Natural killer cell treated with Interleukin-12 subunit alpha and Interleukin-12 subunit beta and Interleukin-15 and Interleukin-18, amount 100 ng/mL, for 72 hours (primary cell): Measurements from ENCODE around the gene GALNT2. TPM values are rescaled to one million over a fixed set of nuclear protein-coding genes. Genes with fewer than 3 reads are reported as not detected.
A peak's percentile ranks its signal among the peaks of the same experiment; 100 is the strongest.

Source experiments
- ATAC-seq, 2 donors: fragments of 150-1000 bp; cut with Tn5 transposase in 1 of 2; sonication (Bioruptor Pico), chemical (Tn5 transposase) in 1 of 2; 2 replicates each; pipeline ENCODE4 v1.10.0; 2021
- DNase-seq: peaks from one replicate; pipeline ENCODE4 v3.0.0; 2022; ENCODE audit warnings: low spot score
- H3K27ac Mint-ChIP-seq, 2 donors: 1 replicate in 1 of 2; 2 replicates in 1 of 2; pipeline ENCODE4 v1.8.0; 2022; ENCODE audit warnings: mixed read lengths in 2 of 2, mild to moderate bottlenecking in 1 of 2, moderate library complexity in 1 of 2
- H3K27me3 Mint-ChIP-seq, 2 donors: 1 replicate in 1 of 2; 2 replicates in 1 of 2; pipeline ENCODE4 v1.8.0; 2022; ENCODE audit warnings: mixed read lengths in 2 of 2
- H3K36me3 Mint-ChIP-seq: one replicate; pipeline ENCODE4 v1.8.0; 2022; ENCODE audit warnings: mixed read lengths
- H3K4me1 Mint-ChIP-seq, 2 donors: 1 replicate in 1 of 2; 2 replicates in 1 of 2; pipeline ENCODE4 v1.8.0; 2022; ENCODE audit warnings: low read depth in 2 of 2, mixed read lengths in 2 of 2, mild to moderate bottlenecking in 1 of 2
- H3K4me3 Mint-ChIP-seq: one replicate; pipeline ENCODE4 v1.8.0; 2022; ENCODE audit warnings: mixed read lengths
- H3K9me3 Mint-ChIP-seq: 2 replicates; pipeline ENCODE4 v1.8.0; 2022; ENCODE audit warnings: mixed read lengths
- total RNA-seq, 2 donors: library from RNA; stranded (reverse); gene quantifications; one replicate each; pipeline ENCODE4 v1.2.3, GENCODE V29; 2022

Gene GALNT2
- total RNA-seq, 2 donors from 2014 or later = 37.7 to 51.5 TPM

DNA sequence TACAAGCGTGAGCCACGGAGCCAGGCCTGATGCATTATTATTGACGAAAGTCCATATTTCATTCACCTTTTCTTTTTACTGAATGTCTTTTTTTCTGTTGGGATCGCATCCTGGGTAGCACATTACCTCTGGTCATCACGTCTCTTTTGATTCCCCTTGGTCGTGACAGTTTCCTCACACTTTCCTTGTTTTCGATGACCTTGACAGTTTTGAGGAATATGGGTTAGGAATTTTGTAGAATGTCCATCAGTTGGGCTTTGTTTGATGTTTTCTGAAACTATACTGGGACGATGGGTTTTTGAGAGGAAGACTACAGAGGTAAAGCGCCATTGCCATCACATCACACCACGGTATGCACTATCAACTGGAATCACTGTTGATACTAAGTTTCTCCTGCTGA lies 26.6 kb upstream of the GALNT2 start:
- ATAC-seq = no peak
- peaks cover 4 to 10% of the 10 kb centered on the region in 2 donors for H3K4me1 Mint-ChIP-seq
- H3K4me3 Mint-ChIP-seq = no peak overlapping the region

DNA sequence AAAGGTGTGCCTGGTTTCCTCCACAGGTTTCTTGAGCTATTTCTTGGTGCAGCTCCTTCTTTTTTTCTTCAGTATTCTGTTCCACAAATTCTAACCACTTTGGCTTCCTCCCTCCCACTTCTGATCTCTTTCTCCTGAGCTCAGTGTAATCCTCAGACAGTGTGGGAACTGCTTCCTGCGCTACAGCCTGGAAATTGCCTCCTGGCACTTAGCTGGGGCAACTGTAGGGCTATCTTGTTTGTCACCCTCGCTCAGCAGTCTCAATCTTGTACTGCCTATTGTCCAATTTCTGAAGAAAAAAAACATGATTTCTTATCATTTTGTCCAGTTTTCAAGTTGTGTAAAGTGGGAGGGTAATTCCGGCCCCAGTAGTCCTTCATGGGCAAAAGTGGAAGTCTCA lies 24.0 kb upstream of the GALNT2 start:
- no peak overlapping the region for H3K27ac Mint-ChIP-seq
- ATAC-seq (no peak), DNase-seq (no peak)
- no peak overlapping the region for H3K4me3 Mint-ChIP-seq
- no peaks in the 10 kb centered on the region for H3K9me3 Mint-ChIP-seq
- H3K4me1 Mint-ChIP-seq = peaks cover 0 to 2% of the 10 kb centered on the region in 2 donors
- H3K27me3 Mint-ChIP-seq = peaks cover 35 to 60% of the 10 kb centered on the region in 2 donors
- H3K36me3 Mint-ChIP-seq = no peaks in the 10 kb centered on the region

More for the DNA sequence above, 26.6 kb upstream of the GALNT2 start:
- no peak overlapping the region for H3K27ac Mint-ChIP-seq
- H3K36me3 Mint-ChIP-seq = peaks cover 10% of the 10 kb centered on the region
- DNase-seq = no peak
- H3K27me3 Mint-ChIP-seq = peaks cover 33 to 49% of the 10 kb centered on the region in 2 donors
- no peaks in the 10 kb centered on the region for H3K9me3 Mint-ChIP-seq

DNA sequence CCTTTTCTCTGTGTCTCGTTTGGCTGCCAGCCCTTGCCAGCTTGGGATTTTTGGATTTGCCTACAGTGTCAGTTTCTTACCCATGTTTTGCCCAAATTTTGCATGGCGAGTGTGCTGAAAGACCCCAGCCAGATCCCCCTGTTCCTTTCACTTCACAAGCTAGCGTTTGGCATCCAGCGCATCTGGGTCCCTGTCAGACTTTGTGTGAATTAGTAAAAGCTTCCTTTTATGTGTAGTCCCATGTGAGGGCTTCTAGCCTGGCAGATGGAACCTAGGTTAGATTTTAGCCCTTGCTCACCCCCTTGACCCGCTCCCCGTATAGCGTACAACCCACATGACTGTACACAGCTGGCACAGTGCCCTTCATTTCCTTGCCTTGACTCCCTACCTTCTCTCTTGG lies 22.3 kb upstream of the GALNT2 start:
- ATAC-seq (no peak), DNase-seq (no peak)
- Mint-ChIP-seq H3K4me1 (no peaks in the 10 kb centered on the region), H3K4me3 (no peak overlapping the region), H3K9me3 (no peaks in the 10 kb centered on the region), H3K27ac (no peak overlapping the region), H3K27me3 (peaks cover 34 to 54% of the 10 kb centered on the region in 2 donors), H3K36me3 (no peaks in the 10 kb centered on the region)

DNA sequence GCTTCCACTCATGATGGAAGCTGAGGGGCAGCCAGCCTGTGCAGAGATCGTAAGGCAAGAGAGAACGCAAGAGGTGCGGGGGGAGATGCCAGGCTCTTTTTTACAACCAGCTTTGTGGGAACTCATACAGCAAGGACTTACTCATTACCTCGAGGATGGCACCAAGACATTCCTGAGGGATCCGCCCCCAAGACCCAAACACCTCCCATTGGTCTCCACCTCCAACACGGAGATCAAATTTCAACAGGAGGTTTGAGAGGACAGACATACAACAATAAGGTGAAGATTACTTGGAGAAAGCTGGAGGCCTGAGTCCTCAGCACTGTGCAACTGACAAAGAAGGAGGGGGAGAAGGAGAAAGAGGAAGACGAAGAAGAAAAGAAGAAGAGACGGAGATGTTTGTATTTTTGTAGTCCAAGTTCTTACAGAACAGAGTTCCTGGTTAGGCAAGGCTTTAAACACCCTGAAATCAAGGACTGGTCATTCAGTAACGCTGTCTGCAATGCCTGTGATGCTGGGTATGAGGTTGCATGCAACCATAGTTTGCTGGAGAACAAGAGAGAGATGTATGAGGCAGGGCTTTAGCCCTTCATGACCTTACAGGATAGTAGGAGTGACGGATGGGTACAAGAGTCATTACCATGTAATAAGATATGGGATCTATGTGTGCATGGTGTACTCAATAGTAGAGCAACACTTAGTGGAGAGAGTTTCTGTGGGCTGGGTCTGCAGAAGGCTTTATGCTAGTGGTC lies 19.7 kb upstream of the GALNT2 start:
- no peaks in the 10 kb centered on the region for H3K9me3 Mint-ChIP-seq
- peaks cover 4 to 5% of the 10 kb centered on the region in 2 donors for H3K4me1 Mint-ChIP-seq
- no peak overlapping the region for H3K27ac Mint-ChIP-seq
- no peaks in the 10 kb centered on the region for H3K36me3 Mint-ChIP-seq
- DNase-seq = no peak
- H3K4me3 Mint-ChIP-seq = no peak overlapping the region
- ATAC-seq = no peak
- peaks cover 29 to 46% of the 10 kb centered on the region in 2 donors for H3K27me3 Mint-ChIP-seq

DNA sequence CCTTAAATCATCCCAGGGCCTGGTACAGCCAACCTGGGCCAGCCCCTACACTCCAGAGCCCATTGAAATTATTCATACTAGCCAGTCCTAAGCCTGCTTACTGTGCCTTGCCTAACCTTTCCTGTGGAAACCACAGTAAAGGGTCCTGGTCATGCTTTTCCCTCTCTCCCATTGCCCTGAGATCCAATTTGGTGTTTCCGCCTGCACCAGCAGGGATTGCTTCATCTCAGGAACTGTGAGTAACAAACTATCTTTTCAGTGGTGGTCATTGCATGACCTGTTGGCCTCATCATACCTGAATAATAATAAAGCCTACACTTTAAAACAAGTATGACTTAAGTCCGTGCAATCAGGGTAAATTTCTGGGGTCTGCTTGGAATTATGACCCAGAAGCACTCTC lies 18.7 kb upstream of the GALNT2 start:
- Mint-ChIP-seq H3K36me3 (no peaks in the 10 kb centered on the region), H3K4me1 (peaks cover 4 to 5% of the 10 kb centered on the region in 2 donors), H3K27me3 (peaks cover 23 to 36% of the 10 kb centered on the region in 2 donors), H3K9me3 (no peaks in the 10 kb centered on the region), H3K4me3 (no peak overlapping the region), H3K27ac (no peak overlapping the region)
- DNase-seq (no peak), ATAC-seq (no peak)

DNA sequence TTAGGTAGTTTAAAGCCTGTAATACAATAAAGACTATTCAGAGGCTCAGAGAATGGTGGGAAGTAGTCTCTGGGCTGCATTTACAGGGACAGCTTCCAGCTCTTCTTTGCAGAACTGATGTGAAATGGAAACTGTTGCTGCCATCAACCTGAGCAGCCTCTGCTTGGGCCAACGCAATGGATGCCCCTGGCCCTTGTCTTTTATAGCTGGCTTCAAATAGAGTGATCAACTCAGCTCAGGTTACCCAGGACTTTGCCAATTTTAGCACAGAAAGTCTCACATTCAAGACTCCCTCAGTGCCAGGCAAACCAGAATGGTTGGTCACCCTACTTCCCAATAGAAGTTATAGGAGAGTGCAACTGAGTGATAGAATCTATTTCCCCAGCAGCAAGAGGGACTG lies 18.1 kb upstream of the GALNT2 start:
- Mint-ChIP-seq H3K4me1 (peaks cover 4 to 5% of the 10 kb centered on the region in 2 donors), H3K36me3 (no peaks in the 10 kb centered on the region), H3K27ac (no peak overlapping the region), H3K9me3 (no peaks in the 10 kb centered on the region), H3K4me3 (no peak overlapping the region), H3K27me3 (peaks cover 20 to 31% of the 10 kb centered on the region in 2 donors)
- DNase-seq = no peak
- no peak for ATAC-seq

DNA sequence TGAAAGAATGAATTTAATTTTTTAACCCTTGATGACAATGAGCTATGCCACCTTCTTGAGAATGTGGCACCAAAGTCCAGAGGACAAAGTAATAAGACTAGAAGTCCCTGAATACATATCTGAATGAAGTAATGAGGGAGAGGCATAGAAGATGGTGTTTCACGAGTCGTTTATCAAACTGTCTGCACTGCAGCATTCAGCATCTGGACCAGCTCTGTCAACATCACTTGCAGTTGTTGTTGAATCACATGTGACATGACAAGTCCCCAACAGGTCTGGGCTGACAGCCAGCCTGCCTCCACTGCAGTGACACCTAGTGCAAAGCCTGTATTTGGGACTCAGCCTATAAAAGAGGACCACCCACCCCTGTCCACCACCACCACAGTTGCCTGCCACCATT lies 17.3 kb upstream of the GALNT2 start:
- no peaks in the 10 kb centered on the region for H3K36me3 Mint-ChIP-seq
- no peak for ATAC-seq
- peaks cover 17 to 29% of the 10 kb centered on the region in 2 donors for H3K27me3 Mint-ChIP-seq
- DNase-seq = no peak
- H3K4me3 Mint-ChIP-seq = no peak overlapping the region
- H3K27ac Mint-ChIP-seq = no peak overlapping the region
- H3K9me3 Mint-ChIP-seq = no peaks in the 10 kb centered on the region
- peaks cover 4 to 5% of the 10 kb centered on the region in 2 donors for H3K4me1 Mint-ChIP-seq

DNA sequence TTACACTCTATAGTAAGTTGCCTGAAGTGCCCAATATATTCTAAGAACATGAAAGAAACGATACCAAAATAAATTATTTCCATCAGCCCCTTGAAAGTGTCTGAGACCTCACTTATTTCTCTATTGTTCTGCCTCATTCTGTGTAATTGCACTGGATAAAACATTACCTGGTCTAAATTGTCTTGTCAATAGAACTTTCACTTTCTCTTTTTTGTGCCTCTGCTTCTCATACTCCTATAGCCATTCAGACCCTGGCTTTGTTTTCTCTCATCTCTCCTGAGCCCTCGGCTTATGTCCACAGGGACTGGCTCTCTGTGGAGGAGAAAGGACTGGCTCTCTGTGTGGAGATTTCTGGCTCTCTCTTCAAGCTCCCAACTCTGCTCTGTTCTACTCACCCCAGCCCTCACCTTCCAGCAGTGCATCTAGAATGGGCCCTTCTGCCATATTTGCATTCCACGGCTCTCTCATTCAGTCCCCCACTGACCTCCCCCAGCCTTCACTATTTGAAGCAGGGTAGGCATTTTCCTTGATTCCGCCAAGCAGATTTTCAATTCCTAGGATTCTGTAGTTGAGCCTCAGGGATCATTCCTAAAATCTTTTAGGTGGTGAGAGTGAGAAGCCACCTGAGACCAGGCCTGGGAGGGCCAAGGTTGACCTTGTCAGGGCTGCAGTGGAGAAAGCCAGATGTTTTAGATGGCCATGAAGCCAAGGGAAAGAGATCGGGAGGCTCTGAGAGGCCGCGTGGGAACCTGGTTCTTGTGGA lies 15.9 kb upstream of the GALNT2 start:
- H3K36me3 Mint-ChIP-seq = no peaks in the 10 kb centered on the region
- H3K4me3 Mint-ChIP-seq = no peak overlapping the region
- peaks cover 4 to 5% of the 10 kb centered on the region in 2 donors for H3K4me1 Mint-ChIP-seq
- no peaks in the 10 kb centered on the region for H3K9me3 Mint-ChIP-seq
- H3K27me3 Mint-ChIP-seq = peaks cover 15 to 22% of the 10 kb centered on the region in 2 donors
- no peak overlapping the region for H3K27ac Mint-ChIP-seq
- DNase-seq = no peak
- ATAC-seq = no peak

DNA sequence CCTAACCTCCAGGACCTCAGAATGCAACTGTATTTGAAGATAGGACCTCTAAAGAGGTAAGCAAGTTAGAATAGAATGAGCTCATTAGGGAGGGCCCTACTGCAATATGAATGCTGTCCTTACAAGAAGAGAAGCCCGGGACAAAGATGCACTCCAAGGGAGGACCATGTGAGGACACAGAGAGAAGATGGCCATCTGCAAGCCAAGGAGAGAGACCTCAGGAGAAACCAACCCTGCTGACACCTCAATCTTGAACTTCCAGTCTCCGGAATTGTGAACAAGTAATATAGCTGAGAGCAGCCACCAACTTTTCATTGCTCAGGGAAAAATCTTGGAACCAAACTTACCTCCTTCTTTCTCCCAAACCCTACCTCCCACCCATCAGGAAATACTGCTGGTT lies 15.0 kb upstream of the GALNT2 start:
- Mint-ChIP-seq H3K4me1 (peaks cover 4 to 5% of the 10 kb centered on the region in 2 donors), H3K36me3 (no peaks in the 10 kb centered on the region), H3K4me3 (no peak overlapping the region), H3K27me3 (peaks cover 10 to 16% of the 10 kb centered on the region in 2 donors), H3K9me3 (no peaks in the 10 kb centered on the region), H3K27ac (no peak overlapping the region)
- DNase-seq (no peak), ATAC-seq (no peak)

DNA sequence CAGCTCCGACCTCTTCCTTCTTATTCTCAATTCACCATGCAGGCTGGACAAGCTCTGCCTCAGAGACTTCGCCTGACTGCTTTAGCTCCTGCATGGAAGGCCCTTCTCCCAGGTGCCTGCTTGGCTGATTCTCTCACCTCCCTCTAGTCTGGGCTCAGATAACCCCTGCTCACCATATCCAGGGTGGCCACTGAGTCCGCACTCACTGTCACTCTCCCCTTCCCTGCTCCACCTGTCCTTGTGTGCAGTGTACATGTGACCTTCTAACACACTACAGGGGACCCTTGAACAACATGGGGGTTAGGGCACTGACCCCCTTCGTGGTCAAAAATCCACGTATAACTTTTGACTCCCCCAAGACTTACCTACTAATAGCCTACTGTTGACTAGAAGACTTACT lies 14.4 kb upstream of the GALNT2 start:
- H3K36me3 Mint-ChIP-seq = no peaks in the 10 kb centered on the region
- no peaks in the 10 kb centered on the region for H3K9me3 Mint-ChIP-seq
- H3K4me3 Mint-ChIP-seq = no peak overlapping the region
- DNase-seq (no peak), ATAC-seq (peak in 1 of 2 donors; percentile 61)
- no peak overlapping the region for H3K27ac Mint-ChIP-seq
- peaks cover 4 to 5% of the 10 kb centered on the region in 2 donors for H3K4me1 Mint-ChIP-seq
- H3K27me3 Mint-ChIP-seq = peaks cover 13 to 16% of the 10 kb centered on the region in 2 donors

DNA sequence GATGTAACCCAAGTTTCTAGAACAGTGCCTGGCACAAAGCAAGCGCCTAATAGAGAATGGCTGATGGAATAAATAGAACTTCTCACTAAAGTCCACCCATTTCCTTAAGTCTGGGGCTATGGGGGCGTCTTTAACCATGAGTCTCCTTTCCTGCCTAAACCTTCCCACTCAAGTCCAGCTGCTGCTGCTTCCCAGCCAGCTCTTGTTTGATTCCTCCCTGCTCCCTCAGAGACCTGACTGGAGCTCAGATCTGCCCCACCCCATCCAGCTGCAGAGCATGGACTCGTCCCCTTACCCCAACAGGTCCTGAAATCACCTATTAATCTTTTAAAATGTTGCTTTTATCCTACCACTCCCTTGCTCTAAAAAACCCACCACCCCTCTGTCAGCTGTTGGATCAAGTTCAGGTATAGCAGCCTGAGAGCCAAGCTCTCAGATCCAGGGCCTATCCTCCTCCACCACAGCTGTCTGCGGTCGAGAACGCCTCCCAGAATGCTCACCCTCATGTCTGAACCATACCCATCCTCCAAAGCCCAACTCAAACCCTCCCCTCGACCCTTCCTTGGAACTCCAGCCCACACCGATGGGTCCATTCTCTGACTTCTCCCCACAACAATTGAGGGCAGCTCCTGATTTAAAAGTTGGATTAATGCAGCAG lies 12.8 kb upstream of the GALNT2 start:
- Mint-ChIP-seq H3K4me1 (peaks cover 4 to 5% of the 10 kb centered on the region in 2 donors), H3K4me3 (no peak overlapping the region), H3K36me3 (no peaks in the 10 kb centered on the region), H3K27ac (no peak overlapping the region), H3K27me3 (peaks cover 13% of the 10 kb centered on the region in 2 donors), H3K9me3 (no peaks in the 10 kb centered on the region)
- DNase-seq (no peak), ATAC-seq (no peak)

DNA sequence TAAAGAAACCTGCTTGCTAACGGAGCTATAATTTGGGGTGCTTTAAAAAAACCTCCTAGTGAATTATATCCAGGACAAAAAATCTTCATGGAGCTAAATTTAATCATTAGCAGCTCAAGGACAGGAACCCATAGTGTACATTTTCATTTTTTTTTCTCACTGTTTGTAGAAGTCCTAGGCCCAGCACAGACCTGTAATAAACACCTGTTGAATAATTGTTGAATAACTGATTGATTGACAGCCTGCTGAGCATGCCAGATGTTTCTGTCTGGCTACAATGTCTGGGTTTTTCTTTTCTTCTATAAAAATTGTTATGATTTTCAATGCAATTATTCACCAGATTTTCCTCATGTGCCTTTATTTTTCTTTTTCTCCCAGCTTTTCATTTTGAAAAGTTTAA lies 10.9 kb upstream of the GALNT2 start:
- Mint-ChIP-seq H3K4me3 (no peak overlapping the region), H3K27ac (no peak overlapping the region), H3K4me1 (peaks cover 2% of the 10 kb centered on the region in 2 donors), H3K9me3 (no peaks in the 10 kb centered on the region), H3K27me3 (peaks cover 15 to 19% of the 10 kb centered on the region in 2 donors), H3K36me3 (no peaks in the 10 kb centered on the region)
- DNase-seq = no peak
- no peak for ATAC-seq

DNA sequence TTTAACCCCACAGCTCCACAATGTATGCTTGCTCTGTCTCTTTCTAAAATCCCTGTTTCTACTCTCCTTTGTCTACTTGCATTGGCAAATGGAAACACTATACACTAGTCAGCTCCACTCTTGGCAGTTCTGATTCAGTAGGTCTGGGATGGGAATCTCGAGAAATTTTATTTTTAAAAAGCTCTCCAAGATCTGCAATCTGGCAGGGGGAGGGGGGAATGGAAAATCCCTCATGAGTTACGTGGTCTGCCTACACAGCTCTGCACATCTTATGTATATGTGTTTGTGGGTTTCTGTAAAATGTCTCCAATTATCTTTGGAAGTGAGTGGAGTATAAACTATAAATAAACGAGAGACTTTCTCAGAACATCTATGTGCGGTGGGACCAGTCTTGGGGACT lies 9.9 kb upstream of the GALNT2 start:
- Mint-ChIP-seq H3K36me3 (peaks cover under 1% of the 10 kb centered on the region), H3K27me3 (peaks cover 19% of the 10 kb centered on the region in 2 donors), H3K4me1 (no peaks in the 10 kb centered on the region), H3K4me3 (no peak overlapping the region), H3K9me3 (no peaks in the 10 kb centered on the region), H3K27ac (peak overlapping the region in 1 of 2 donors; percentile 13)
- no peak for DNase-seq
- ATAC-seq = no peak
